Measurements from ENCODE around the gene CRADD. TPM values are rescaled to one million over a fixed set of nuclear protein-coding genes. Genes with fewer than 3 reads are reported as not detected.

CRADD gene
- total RNA-seq, 2 experiments from 2014 or later: 7.0 to 11.3 TPM

GRCh38 chr12:93756288-93756687 is 79.1 kb downstream of the CRADD start:
- H3K4me3 Mint-ChIP-seq: no peak overlapping the region

GRCh38 chr12:93757792-93758694 is 80.9 kb downstream of the CRADD start:
- Mint-ChIP-seq H3K4me3 (no peak overlapping the region), H3K9me3 (peaks cover 13% of the 10 kb centered on the region), H3K27ac (no peak overlapping the region), H3K36me3 (ENCODE audit: low read depth) (peaks cover 11% of the 10 kb centered on the region), H3K4me1 (ENCODE audit: low read depth) (peaks cover 22% of the 10 kb centered on the region), H3K27me3 (no peaks in the 10 kb centered on the region)
- intact Hi-C loops (cut with micrococcal nuclease): no loop called here
- POLR2A ChIA-PET: no interaction called here
- TF ChIP-seq CTCF (IDR thresholded peaks at IDR 0.05): no peak
- ATAC-seq: no peak
- CTCF ChIA-PET: interaction anchor here (1.7 to 2.5 kb wide), 2 partner anchors 9 to 344 kb away, joined by 7 to 15 read pairs; no protein-coding TSS in a partner anchor
- no peak for DNase-seq

More at GRCh38 chr12:93756288-93756687, 79.1 kb downstream of the CRADD start:
- CTCF ChIA-PET: no interaction called here
- POLR2A ChIA-PET: no interaction called here
- intact Hi-C loops (cut with micrococcal nuclease): no loop called here
- DNase-seq: no peak
- Mint-ChIP-seq H3K36me3 (ENCODE audit: low read depth) (peaks cover 18% of the 10 kb centered on the region), H3K27ac (no peak overlapping the region), H3K9me3 (peaks cover 21% of the 10 kb centered on the region), H3K4me1 (ENCODE audit: low read depth) (peaks cover 19% of the 10 kb centered on the region), H3K27me3 (no peaks in the 10 kb centered on the region)
- TF ChIP-seq CTCF (IDR thresholded peaks at IDR 0.05): no peak
- ATAC-seq: no peak

GRCh38 chr12:93758801-93759373 is 81.7 kb downstream of the CRADD start:
- Mint-ChIP-seq H3K27ac (no peak overlapping the region), H3K27me3 (no peaks in the 10 kb centered on the region), H3K4me1 (ENCODE audit: low read depth) (peaks cover 25% of the 10 kb centered on the region), H3K9me3 (peaks cover 7% of the 10 kb centered on the region), H3K4me3 (no peak overlapping the region), H3K36me3 (ENCODE audit: low read depth) (peaks cover 7% of the 10 kb centered on the region)
- ChIA-PET POLR2A (no interaction called here), CTCF (interaction anchor here (1.3 to 2.5 kb wide), 3 partner anchors 8 to 343 kb away, joined by 3 to 15 read pairs (median 7); no protein-coding TSS in a partner anchor)
- no peak for DNase-seq
- no peak for ATAC-seq
- intact Hi-C loops (cut with micrococcal nuclease): no loop called here
- no peak for TF ChIP-seq CTCF (IDR thresholded peaks at IDR 0.05)

- ChIA-PET POLR2A (no interaction called here), CTCF (interaction anchor here (1.3 to 2.5 kb wide), 2 partner anchors 257 to 343 kb away, joined by 3 to 15 read pairs; no protein-coding TSS in a partner anchor)
- intact Hi-C loops (cut with micrococcal nuclease): no loop called here
- Mint-ChIP-seq H3K27me3 (no peaks in the 10 kb centered on the region), H3K36me3 (ENCODE audit: low read depth) (peaks cover 1% of the 10 kb centered on the region), H3K9me3 (peaks cover 4% of the 10 kb centered on the region), H3K4me3 (no peak overlapping the region), H3K4me1 (ENCODE audit: low read depth) (peaks cover 32% of the 10 kb centered on the region), H3K27ac (no peak overlapping the region)
- ATAC-seq (no peak), DNase-seq (no peak)
- TF ChIP-seq CTCF (IDR thresholded peaks at IDR 0.05): no peak
Observed at GRCh38 chr12:93759512-93760081, 82.4 kb downstream of the CRADD start.
